H1 (cell line): ENCODE measurements around the gene FAM43B. TPM values are rescaled to one million over a fixed set of nuclear protein-coding genes. Genes with fewer than 3 reads are reported as not detected.

ENCODE experiments used
- CTCF ChIA-PET: fragments of 300-600 bp; sonication (Branson Sonifier 250); formaldehyde crosslinking; loops from one replicate; lab custom pipeline; 2021; ENCODE audit not compliant: partially characterized antibody; lab: Charles Lee
- POLR2A ChIA-PET: fragments of 300-600 bp; sonication (Branson Sonifier 250); formaldehyde crosslinking; loops from one replicate; lab custom pipeline; 2021; ENCODE audit warnings: inconsistent platforms; ENCODE audit not compliant: partially characterized antibody; lab: Charles Lee
- DNase-seq, 2 experiments: peaks; one replicate each; pipeline versions ENCODE4 v3.0.0 to v3.0.0-alpha.2; 2010 to 2022; ENCODE audit warnings: low spot score in 2 of 2, low read depth in 1 of 2, mixed read lengths in 1 of 2
- FAIRE-seq: peaks from 2 replicates; lab custom pipeline; 2011; peaks lifted over from hg19 to GRCh38; lab: Jason Lieb, UNC
- H2AFZ ChIP-seq: 2 replicates; pipeline ENCODE4 v1.8.1; 2012; ENCODE audit warnings: low read length, inconsistent platforms
- H2AK5ac ChIP-seq: 2 replicates; pipeline ENCODE4 v1.6.1; 2013; ENCODE audit warnings: low read depth, low read length
- H2BK120ac ChIP-seq: replicated peaks from 2 replicates; pipeline ENCODE3; 2013; ENCODE audit warnings: low read depth, low read length, inconsistent platforms
- H2BK12ac ChIP-seq: 2 replicates; pipeline ENCODE4 v1.6.1; 2013; ENCODE audit warnings: low read depth, low read length
- H2BK15ac ChIP-seq: 2 replicates; pipeline ENCODE4 v1.6.1; 2013; ENCODE audit warnings: low read length
- H2BK20ac ChIP-seq: 2 replicates; pipeline ENCODE4 v1.6.1; 2013; ENCODE audit warnings: low read length
- H2BK5ac ChIP-seq: 2 replicates; pipeline ENCODE4 v1.6.1; 2013; ENCODE audit warnings: low read depth, low read length
- H3K14ac ChIP-seq: 2 replicates; pipeline ENCODE4 v1.6.1; 2013; ENCODE audit warnings: inconsistent platforms; ENCODE audit not compliant: insufficient read length
- H3K18ac ChIP-seq: 2 replicates; pipeline ENCODE4 v1.6.1; 2013; ENCODE audit warnings: low read length; ENCODE audit errors: extremely low read depth
- H3K23ac ChIP-seq: 2 replicates; pipeline ENCODE4 v1.6.1; 2013; ENCODE audit warnings: inconsistent platforms; ENCODE audit not compliant: insufficient read length
- H3K23me2 ChIP-seq: 2 replicates; pipeline ENCODE4 v1.6.1; 2013; ENCODE audit warnings: low read depth, low read length
- H3K27ac ChIP-seq: 2 replicates; pipeline ENCODE4 v1.6.1; 2011; ENCODE audit warnings: low read depth, low read length, inconsistent platforms
- H3K27me3 ChIP-seq, 4 experiments: replicated peaks in 1 of 4; 1 replicate in 1 of 4; 2 replicates in 3 of 4; pipeline versions ENCODE4 v1.6.1 to v1.8.1; 2011 to 2013; ENCODE audit warnings: low read length in 3 of 4, mild to moderate bottlenecking in 3 of 4, inconsistent platforms in 2 of 4, mixed read lengths in 2 of 4, moderate library complexity in 1 of 4; ENCODE audit not compliant: control insufficient read depth in 3 of 4, insufficient read depth in 3 of 4; ENCODE audit errors: extremely low read depth in 1 of 4
- H3K36me3 ChIP-seq, 4 experiments: 2 replicates each; pipeline versions ENCODE4 v1.6.1 to v1.8.1; 2011 to 2013; ENCODE audit warnings: mild to moderate bottlenecking in 4 of 4, low read length in 3 of 4, moderate library complexity in 2 of 4, control low read depth in 1 of 4, inconsistent platforms in 1 of 4; ENCODE audit not compliant: insufficient read depth in 4 of 4, control insufficient read depth in 2 of 4
- H3K4ac ChIP-seq: replicated peaks from 2 replicates; pipeline ENCODE3; 2013; ENCODE audit warnings: low read length, low read depth, mixed read lengths, inconsistent platforms; ENCODE audit not compliant: insufficient read length
- H3K4me1 ChIP-seq, 4 experiments: replicated peaks in 1 of 4; 1 replicate in 1 of 4; 2 replicates in 3 of 4; pipeline versions ENCODE4 v1.6.1 to v1.8.1; 2011 to 2013; ENCODE audit warnings: low read length in 3 of 4, inconsistent platforms in 2 of 4, mixed read lengths in 1 of 4; ENCODE audit not compliant: insufficient read depth in 4 of 4, control insufficient read depth in 3 of 4
- H3K4me2 ChIP-seq, 2 experiments: 2 replicates each; pipeline versions ENCODE4 v1.6.1 to v1.8.1; 2011 to 2013; ENCODE audit warnings: low read depth in 2 of 2, low read length in 2 of 2, control low read depth in 1 of 2, inconsistent platforms in 1 of 2, mild to moderate bottlenecking in 1 of 2; ENCODE audit not compliant: insufficient read depth in 1 of 2
- H3K4me3 ChIP-seq, 4 experiments: fragments of 200-600, 300-600 bp in 1 of 4; sonication (generic), shearing (Covaris generic), sonication (Bioruptor Twin) in 1 of 4; 2 replicates each; pipeline versions ENCODE4 v1.5.1 to v1.8.1; 2011 to 2016; ENCODE audit warnings: low read length in 4 of 4, low read depth in 3 of 4, control low read depth in 2 of 4, inconsistent platforms in 2 of 4, mild to moderate bottlenecking in 2 of 4, mixed read lengths in 1 of 4, moderate library complexity in 1 of 4; ENCODE audit not compliant: insufficient read depth in 2 of 4; ENCODE audit errors: extremely low read depth in 1 of 4
- H3K56ac ChIP-seq: replicated peaks from 2 replicates; pipeline ENCODE3; 2013; ENCODE audit warnings: low read depth, mild to moderate bottlenecking, mixed read lengths, low read length, inconsistent platforms; ENCODE audit not compliant: insufficient read length
- H3K79me1 ChIP-seq: 2 replicates; pipeline ENCODE4 v1.6.1; 2013; ENCODE audit warnings: low read depth, low read length, control low read depth
- H3K79me2 ChIP-seq, 2 experiments: 2 replicates each; pipeline versions ENCODE4 v1.6.1 to v1.8.1; 2012 to 2013; ENCODE audit warnings: low read length in 2 of 2, mild to moderate bottlenecking in 2 of 2, inconsistent platforms in 1 of 2; ENCODE audit not compliant: insufficient read depth in 2 of 2, control insufficient read depth in 1 of 2
- H3K9ac ChIP-seq, 4 experiments: replicated peaks in 1 of 4; 1 replicate in 1 of 4; 2 replicates in 3 of 4; pipeline versions ENCODE4 v1.6.1 to v1.8.1; 2011 to 2013; ENCODE audit warnings: low read depth in 3 of 4, low read length in 3 of 4, control low read depth in 2 of 4, mild to moderate bottlenecking in 2 of 4, moderate library complexity in 2 of 4, inconsistent platforms in 1 of 4; ENCODE audit errors: extremely low read depth in 1 of 4
- H3K9me3 ChIP-seq, 2 experiments: 2 replicates each; pipeline versions ENCODE4 v1.6.1 to v1.8.1; 2012 to 2013; ENCODE audit warnings: mild to moderate bottlenecking in 2 of 2, moderate library complexity in 2 of 2, control low read depth in 1 of 2, inconsistent platforms in 1 of 2, low read depth in 1 of 2, low read length in 1 of 2, mixed read lengths in 1 of 2; ENCODE audit not compliant: insufficient read depth in 2 of 2
- H4K20me1 ChIP-seq, 2 experiments: replicated peaks in 1 of 2; 2 replicates each; pipeline versions ENCODE3 to v1.8.1; 2011 to 2013; ENCODE audit warnings: inconsistent platforms in 2 of 2, low read length in 2 of 2, mild to moderate bottlenecking in 1 of 2; ENCODE audit not compliant: insufficient read depth in 2 of 2, control insufficient read depth in 1 of 2
- H4K5ac ChIP-seq: 2 replicates; pipeline ENCODE4 v1.6.1; 2013; ENCODE audit warnings: low read length, low read depth, mixed read lengths, inconsistent platforms; ENCODE audit not compliant: insufficient read length
- H4K8ac ChIP-seq: 2 replicates; pipeline ENCODE4 v1.8.0; 2013; ENCODE audit warnings: mild to moderate bottlenecking, moderate library complexity, low read length, inconsistent platforms; ENCODE audit not compliant: insufficient read depth; ENCODE audit errors: extremely low read depth
- H4K91ac ChIP-seq: replicated peaks from 2 replicates; pipeline ENCODE3; 2013; ENCODE audit warnings: low read length, mixed read lengths, inconsistent platforms; ENCODE audit not compliant: insufficient read length
- CREB1 ChIP-seq: IDR thresholded peaks from 2 replicates; pipeline ENCODE4 v1.6.1; 2012; ENCODE audit warnings: inconsistent platforms
- GTF2F1 ChIP-seq: IDR thresholded peaks from 2 replicates; pipeline ENCODE4 v1.6.1; 2012; ENCODE audit warnings: low read depth, low read length, improper control_type of control experiment, borderline replicate concordance
- HDAC6 ChIP-seq: IDR thresholded peaks from one replicate; pipeline ENCODE4 v1.7.1; 2012; ENCODE audit warnings: low read depth, mild to moderate bottlenecking, inconsistent platforms, low read length, moderate library complexity
- KDM1A ChIP-seq: fragments of 200-600, 300-600 bp; sonication (generic); IDR thresholded peaks from 2 replicates; pipeline ENCODE4 v1.7.1; 2016; ENCODE audit warnings: mild to moderate bottlenecking, low read length, borderline replicate concordance
- POLR2A ChIP-seq, 2 experiments: IDR thresholded peaks; 1 replicate in 1 of 2; 2 replicates in 1 of 2; pipeline ENCODE4 v1.6.1; 2011; ENCODE audit warnings: low read depth in 2 of 2, low read length in 2 of 2, mild to moderate bottlenecking in 2 of 2; ENCODE audit errors: control extremely low read depth in 1 of 2
- RNF2 ChIP-seq: fragments of 200-900, 300-1000 bp; sonication (generic); IDR thresholded peaks from 2 replicates; pipeline ENCODE4 v1.7.1; 2016; ENCODE audit warnings: borderline replicate concordance, low read depth, mild to moderate bottlenecking, antibody characterized with exemption, low read length; ENCODE audit not compliant: poor library complexity, severe bottlenecking; ENCODE audit errors: missing control alignments
- SIX5 ChIP-seq: IDR thresholded peaks from 2 replicates; pipeline ENCODE4 v1.6.1; 2011; ENCODE audit warnings: mild to moderate bottlenecking, low read depth, low read length
- SP1 ChIP-seq: IDR thresholded peaks from 2 replicates; pipeline ENCODE4 v1.6.1; 2011; ENCODE audit warnings: low read depth, low read length
- SRF ChIP-seq: IDR thresholded peaks from 2 replicates; pipeline ENCODE4 v1.6.1; 2011; ENCODE audit warnings: mild to moderate bottlenecking, low read depth, low read length, moderate library complexity
- WGBS, 2 experiments: shearing (Covaris generic) in 1 of 2; methylation state at CpG; one replicate each; pipeline versions ENCODE4 v1.1.6 to v1.1.7; 2013 to 2015; ENCODE audit warnings: low lambda C conversion rate in 2 of 2, mixed read lengths in 2 of 2, inconsistent platforms in 1 of 2, low coverage in 1 of 2, missing lambda C conversion rate in 1 of 2; ENCODE audit not compliant: insufficient replicate concordance in 2 of 2, insufficient coverage in 1 of 2, insufficient read length in 1 of 2; ENCODE audit errors: extremely low coverage in 1 of 2, missing lambda C conversion rate in 1 of 2; 5-methylcytosine and 5-hydroxymethylcytosine counted together
- polyA plus RNA-seq, 7 experiments: library from polyadenylated mRNA; depleted of rRNA in 3 of 7; stranded (reverse) in 5 of 7; unstranded in 2 of 7; fragments of >200 nt in 5 of 7; fragments of 200-250 nt in 2 of 7; gene quantifications; 1 replicate in 5 of 7; 2 replicates in 1 of 7; 4 replicates in 1 of 7; pipeline versions ENCODE4 v1.2.1 to v1.2.3, GENCODE V29; 2011 to 2013; ENCODE audit warnings: missing spikeins in 2 of 7, mixed read lengths in 2 of 7
- total RNA-seq: library from RNA; stranded (reverse); fragmentation: NEBNext Ultra II Directional; extraction: Animal tissue kit (Norgen Biotek cat#: 25700); gene quantifications from 2 replicates; pipeline ENCODE4 v1.2.1, GENCODE V29; 2021
- TF ChIP-seq, protein P1 (sequence below): IDR thresholded peaks from 2 replicates; pipeline ENCODE4 v1.6.1; 2012; ENCODE audit warnings: inconsistent platforms
- TF ChIP-seq, protein P2 (sequence below), 3 experiments: IDR thresholded peaks; 1 replicate in 2 of 3; 2 replicates in 1 of 3; pipeline versions ENCODE4 v1.5.1 to v1.6.1; 2011; ENCODE audit warnings: low read length in 3 of 3, mild to moderate bottlenecking in 3 of 3, inconsistent platforms in 2 of 3, low read depth in 1 of 3, moderate library complexity in 1 of 3; ENCODE audit not compliant: insufficient read depth in 1 of 3; ENCODE audit errors: control extremely low read depth in 1 of 3

Gene FAM43B
- total and polyA plus RNA-seq, 2 of the 8 experiments (the other 6 are each of a cell fraction or from before 2014, with no cell fraction given), result 0.88 to 2.2 TPM

DNA sequence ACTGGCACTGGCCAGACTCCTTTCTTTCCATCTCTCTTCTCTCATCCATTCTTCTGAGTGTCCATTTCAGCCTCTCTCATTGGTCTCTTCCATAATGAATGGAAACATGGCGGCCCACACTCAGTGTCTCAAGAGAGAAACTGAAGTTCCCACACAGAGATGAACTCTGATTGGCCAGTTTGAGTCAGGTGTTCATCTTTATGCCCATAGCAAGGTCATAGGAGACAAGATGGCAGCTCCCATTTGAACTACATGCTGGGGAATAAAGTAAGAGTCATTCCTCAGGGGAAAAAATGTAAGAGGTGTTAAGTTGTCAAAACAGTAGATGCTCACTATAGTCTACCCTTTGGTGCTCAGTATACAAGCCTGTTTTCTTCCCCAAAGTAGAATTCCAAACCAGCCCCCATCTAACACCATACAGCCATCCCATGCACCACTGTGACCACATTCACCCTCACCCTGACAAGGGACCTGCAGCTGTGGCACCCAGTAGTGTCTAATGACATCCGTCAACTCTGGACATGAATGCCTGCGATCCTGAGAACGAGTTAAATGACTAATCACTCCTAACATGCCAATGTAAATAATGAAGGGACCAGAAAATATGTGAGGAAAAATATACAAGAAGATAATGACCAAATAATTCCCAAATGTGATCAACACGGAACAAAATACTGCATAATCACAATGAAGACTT, 48.9 kb downstream of the FAM43B start:
- Histone ChIP-seq H2AFZ (no peak overlapping the region), H2BK120ac (no peak overlapping the region), H4K5ac (no peak overlapping the region), H3K56ac (no peak overlapping the region), H3K79me2 (no peaks in the 10 kb centered on the region), H4K91ac (no peak overlapping the region), H3K18ac (no peak overlapping the region), H3K9ac (no peak overlapping the region), H3K4me3 (no peak overlapping the region), H3K23ac (no peak overlapping the region), H3K79me1 (no peaks in the 10 kb centered on the region), H2BK5ac (no peak overlapping the region), H3K27ac (no peak overlapping the region), H3K4me1 (no peaks in the 10 kb centered on the region), H3K9me3 (no peaks in the 10 kb centered on the region), H3K36me3 (no peaks in the 10 kb centered on the region), H3K23me2 (no peaks in the 10 kb centered on the region; the same call in 1 of the 2 replicates), H4K20me1 (no peaks in the 10 kb centered on the region), H2BK20ac (no peak overlapping the region), H3K14ac (no peak overlapping the region), H2AK5ac (no peak overlapping the region), H4K8ac (no peak overlapping the region), H3K4ac (no peak overlapping the region), H3K27me3 (no peaks in the 10 kb centered on the region), H2BK15ac (no peak overlapping the region), H2BK12ac (no peak overlapping the region), H3K4me2 (no peak overlapping the region)
- no peak for FAIRE-seq
- no peak for DNase-seq
- 67% methylated on average over 5 of the region's 5 CpGs; no CpG with 5 or more reads in 1 of the 2 experiments for WGBS, 2 experiments
- CTCF ChIA-PET, result interaction anchor here (1.0 to 1.3 kb wide), 2 partner anchors 13 to 31 kb away, joined by 4 to 5 read pairs; partner anchors contain the start of genes CDA and PINK1
- POLR2A ChIA-PET, result interaction anchor here (1.7 kb wide), 1 partner anchor 8 kb away, joined by 5 read pairs; no protein-coding TSS in a partner anchor
- TF ChIP-seq GTF2F1, result no peak
- no peak for TF ChIP-seq POLR2A (IDR thresholded peaks at IDR 0.05; ENCODE audit: control extremely low read depth in 1 of 2, low read depth in 2 of 2, low read length in 2 of 2)
- TF ChIP-seq SIX5, result no peak
- TF ChIP-seq RNF2, result no peak
- no peak for TF ChIP-seq CREB1
- TF ChIP-seq, protein P1, sequence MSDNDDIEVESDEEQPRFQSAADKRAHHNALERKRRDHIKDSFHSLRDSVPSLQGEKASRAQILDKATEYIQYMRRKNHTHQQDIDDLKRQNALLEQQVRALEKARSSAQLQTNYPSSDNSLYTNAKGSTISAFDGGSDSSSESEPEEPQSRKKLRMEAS, result no peak
- no peak for TF ChIP-seq SP1
- no peak for TF ChIP-seq KDM1A
- no peak for TF ChIP-seq HDAC6
- TF ChIP-seq SRF, result no peak
- TF ChIP-seq, protein P2, sequence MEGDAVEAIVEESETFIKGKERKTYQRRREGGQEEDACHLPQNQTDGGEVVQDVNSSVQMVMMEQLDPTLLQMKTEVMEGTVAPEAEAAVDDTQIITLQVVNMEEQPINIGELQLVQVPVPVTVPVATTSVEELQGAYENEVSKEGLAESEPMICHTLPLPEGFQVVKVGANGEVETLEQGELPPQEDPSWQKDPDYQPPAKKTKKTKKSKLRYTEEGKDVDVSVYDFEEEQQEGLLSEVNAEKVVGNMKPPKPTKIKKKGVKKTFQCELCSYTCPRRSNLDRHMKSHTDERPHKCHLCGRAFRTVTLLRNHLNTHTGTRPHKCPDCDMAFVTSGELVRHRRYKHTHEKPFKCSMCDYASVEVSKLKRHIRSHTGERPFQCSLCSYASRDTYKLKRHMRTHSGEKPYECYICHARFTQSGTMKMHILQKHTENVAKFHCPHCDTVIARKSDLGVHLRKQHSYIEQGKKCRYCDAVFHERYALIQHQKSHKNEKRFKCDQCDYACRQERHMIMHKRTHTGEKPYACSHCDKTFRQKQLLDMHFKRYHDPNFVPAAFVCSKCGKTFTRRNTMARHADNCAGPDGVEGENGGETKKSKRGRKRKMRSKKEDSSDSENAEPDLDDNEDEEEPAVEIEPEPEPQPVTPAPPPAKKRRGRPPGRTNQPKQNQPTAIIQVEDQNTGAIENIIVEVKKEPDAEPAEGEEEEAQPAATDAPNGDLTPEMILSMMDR (IDR thresholded peaks at IDR 0.05; ENCODE audit: control extremely low read depth in 1 of 3, insufficient read depth in 1 of 3, low read depth in 1 of 3, low read length in 3 of 3), result no peak
